ENCODE results near the gene OR5I1. TPM values are rescaled to one million over a fixed set of nuclear protein-coding genes. Genes with fewer than 3 reads are reported as not detected.

The OR5I1 gene
- total RNA-seq, 1 experiment from 2014 or later, result not detected

- H3K4me3 Mint-ChIP-seq (ENCODE audit: unreplicated experiment), result no peak overlapping the region
- ChIA-PET CTCF (no interaction called here), POLR2A (no interaction called here)
- TF ChIP-seq CTCF (IDR thresholded peaks at IDR 0.05; ENCODE audit: insufficient read depth in 1 of 2, low read depth in 1 of 2, low read length in 1 of 2, severe bottlenecking in 1 of 2, unreplicated experiment in 1 of 2), result no peak
- Histone ChIP-seq H3K27me3 (replicated peaks; ENCODE audit: control insufficient read depth, insufficient read depth, low read length) (no peaks in the 10 kb centered on the region), H3K9me3 (no peaks in the 10 kb centered on the region), H3K4me3 (ENCODE audit: low read depth, low read length) (no peak overlapping the region), H3K4me1 (no peaks in the 10 kb centered on the region), H3K36me3 (ENCODE audit: control insufficient read depth, insufficient read depth, low read length) (no peaks in the 10 kb centered on the region)
- H3K36me3 Mint-ChIP-seq (ENCODE audit: insufficient read depth, unreplicated experiment), result peaks cover 6% of the 10 kb centered on the region
- H3K4me1 Mint-ChIP-seq (ENCODE audit: low read depth, unreplicated experiment), result no peaks in the 10 kb centered on the region
- no peaks in the 10 kb centered on the region for H3K27me3 Mint-ChIP-seq (ENCODE audit: insufficient read depth, unreplicated experiment)
- no peak overlapping the region for H3K27ac Mint-ChIP-seq (ENCODE audit: unreplicated experiment)
- BruUV-seq (replicated peaks), result no TSS peak
- DNase-seq, result peak in 1 of 2 experiments; percentile 23
- H3K9me3 Mint-ChIP-seq (ENCODE audit: unreplicated experiment), result peaks cover 30% of the 10 kb centered on the region
- intact Hi-C loops (cut with micrococcal nuclease; ENCODE audit: unreplicated experiment), result loop anchor here (10.0 kb wide), 1 partner anchor 445 kb away; no protein-coding TSS in a partner anchor
These were observed 13.1 kb upstream of the OR5I1 start for GRCh38 chr11:55949330-55949729.

GRCh38 chr11:55942785-55943392 lies 6.7 kb upstream of the OR5I1 start:
- TF ChIP-seq CTCF (IDR thresholded peaks at IDR 0.05; ENCODE audit: insufficient read depth in 1 of 2, low read depth in 1 of 2, low read length in 1 of 2, severe bottlenecking in 1 of 2, unreplicated experiment in 1 of 2), result peak; percentile 55 to 65
- POLR2A ChIA-PET, result no interaction called here
- Histone ChIP-seq H3K36me3 (ENCODE audit: control insufficient read depth, insufficient read depth, low read length) (no peaks in the 10 kb centered on the region), H3K4me3 (ENCODE audit: low read depth, low read length) (no peak overlapping the region), H3K27me3 (replicated peaks; ENCODE audit: control insufficient read depth, insufficient read depth, low read length) (no peaks in the 10 kb centered on the region), H3K9me3 (no peaks in the 10 kb centered on the region), H3K4me1 (peaks cover 5% of the 10 kb centered on the region; the same call in 1 of the 2 replicates)
- H3K27me3 Mint-ChIP-seq (ENCODE audit: insufficient read depth, unreplicated experiment), result peaks cover 2% of the 10 kb centered on the region
- no TSS peak for BruUV-seq (replicated peaks)
- no peak overlapping the region for H3K27ac Mint-ChIP-seq (ENCODE audit: unreplicated experiment)
- no peaks in the 10 kb centered on the region for H3K36me3 Mint-ChIP-seq (ENCODE audit: insufficient read depth, unreplicated experiment)
- peak in 1 of 2 experiments; percentile 57 for DNase-seq
- CTCF ChIA-PET, result no interaction called here
- no peaks in the 10 kb centered on the region for H3K9me3 Mint-ChIP-seq (ENCODE audit: unreplicated experiment)
- no peaks in the 10 kb centered on the region for H3K4me1 Mint-ChIP-seq (ENCODE audit: low read depth, unreplicated experiment)
- H3K4me3 Mint-ChIP-seq (ENCODE audit: unreplicated experiment), result no peak overlapping the region
- intact Hi-C loops (cut with micrococcal nuclease; ENCODE audit: unreplicated experiment), result loop anchor here (1.0 to 10.0 kb wide), 3 partner anchors 146 to 840 kb away; no protein-coding TSS in a partner anchor

- no peaks in the 10 kb centered on the region for H3K9me3 Mint-ChIP-seq (ENCODE audit: unreplicated experiment)
These were observed 15.7 kb downstream of the OR5I1 start for GRCh38 chr11:55920537-55920936.

More at GRCh38 chr11:55920537-55920936, 15.7 kb downstream of the OR5I1 start:
- no peak for TF ChIP-seq CTCF (IDR thresholded peaks at IDR 0.05; ENCODE audit: insufficient read depth in 1 of 2, low read depth in 1 of 2, low read length in 1 of 2, severe bottlenecking in 1 of 2, unreplicated experiment in 1 of 2)
- DNase-seq, result no peak
- POLR2A ChIA-PET, result no interaction called here
- Histone ChIP-seq H3K9me3 (no peaks in the 10 kb centered on the region; the same call in 1 of the 2 replicates), H3K27me3 (replicated peaks; ENCODE audit: control insufficient read depth, insufficient read depth, low read length) (no peaks in the 10 kb centered on the region), H3K4me3 (ENCODE audit: low read depth, low read length) (no peak overlapping the region), H3K36me3 (ENCODE audit: control insufficient read depth, insufficient read depth, low read length) (no peaks in the 10 kb centered on the region), H3K4me1 (no peaks in the 10 kb centered on the region)
- intact Hi-C loops (cut with micrococcal nuclease; ENCODE audit: unreplicated experiment), result no loop called here
- CTCF ChIA-PET, result no interaction called here
- H3K27ac Mint-ChIP-seq (ENCODE audit: unreplicated experiment), result no peak overlapping the region
- H3K27me3 Mint-ChIP-seq (ENCODE audit: insufficient read depth, unreplicated experiment), result peaks cover 3% of the 10 kb centered on the region
- no TSS peak for BruUV-seq (replicated peaks)
- H3K36me3 Mint-ChIP-seq (ENCODE audit: insufficient read depth, unreplicated experiment), result no peaks in the 10 kb centered on the region
- no peaks in the 10 kb centered on the region for H3K4me1 Mint-ChIP-seq (ENCODE audit: low read depth, unreplicated experiment)
- H3K4me3 Mint-ChIP-seq (ENCODE audit: unreplicated experiment), result no peak overlapping the region

Data from Caco-2 (cell line).